Right cardiac atrium (tissue), 5 donors: Measurements from ENCODE around the gene ARAP1. TPM values are rescaled to one million over a fixed set of nuclear protein-coding genes. Genes with fewer than 3 reads are reported as not detected.

Experiments used
- ATAC-seq, 2 donors: fragments of 200-7000 bp; cut with Tn5 transposase; one replicate each; pipeline versions ENCODE4 v1.8.0 to v1.9.1; 2020; ENCODE audit warnings: moderate library complexity in 2 of 2, mild to moderate bottlenecking in 1 of 2
- DNase-seq, 3 donors: peaks; one replicate each; pipeline ENCODE4 v3.0.0-alpha.2; 2020
- H3K27ac ChIP-seq: one replicate; pipeline ENCODE4 v1.5.1; 2013; ENCODE audit warnings: mild to moderate bottlenecking, low read length, control low read depth, moderate library complexity
- H3K27me3 ChIP-seq: one replicate; pipeline ENCODE4 v1.6.1; 2013; ENCODE audit not compliant: control insufficient read depth, insufficient read depth
- H3K4me1 ChIP-seq: one replicate; pipeline ENCODE4 v1.6.1; 2013; ENCODE audit warnings: low read length; ENCODE audit not compliant: control insufficient read depth, insufficient read depth
- H3K4me3 ChIP-seq: one replicate; pipeline ENCODE4 v1.5.1; 2013; ENCODE audit warnings: low read length, control low read depth
- H3K9me3 ChIP-seq: one replicate; pipeline ENCODE4 v1.6.1; 2013; ENCODE audit warnings: low read length; ENCODE audit not compliant: control insufficient read depth
- WGBS: extraction: QIAGEN DNeasy Blood & Tissue Kit; methylation state at CpG from one replicate; pipeline ENCODE4 v1.1.7; 2013; 5-methylcytosine and 5-hydroxymethylcytosine counted together
- intact Hi-C, 4 donors: fragments of 100-400 bp; cut with DNase I; formaldehyde crosslinking; loops; one replicate each; pipeline versions ENCODE4 v1.11.0 to v1.14.0; 2022 to 2023
- polyA plus RNA-seq: library from polyadenylated mRNA; stranded (reverse); fragments of 200-250 nt; gene quantifications from one replicate; pipeline ENCODE4 v1.2.3, GENCODE V29; 2013
- total RNA-seq, 4 donors: library from RNA; stranded (reverse); fragmentation: NEBNext Ultra II Directional; extraction: Animal tissue kit (Norgen Biotek cat#: 25700); gene quantifications; one replicate each; pipeline ENCODE4 v1.2.1, GENCODE V29; 2021
- donor health status: healthy with polysubstance abuse.
- donor health status: DM: no; HTN: yes; CAD: no.
- donor health status: DM: no; HTN: no; CAD: no.
- donor health status: DM: no; HTN: yes; CAD: no; lungs with severe emphysema.
- donor health status: DM: yes; HTN: yes; CAD: no.

The ARAP1 gene
- total and polyA plus RNA-seq, 5 donors = 41.2 to 62.5 (median 57.5) TPM

- intact Hi-C loops = loop anchor here in 2 of 4 donors (10.0 kb wide), 2 partner anchors 454 to 464 kb away; no protein-coding TSS in a partner anchor
- 67% methylated on average over 4 of the region's 4 CpGs for WGBS
- peaks cover 26% of the 10 kb centered on the region for H3K4me1 ChIP-seq
- H3K4me3 ChIP-seq = peak overlapping the region; percentile 53
- H3K9me3 ChIP-seq = no peaks in the 10 kb centered on the region
- H3K27ac ChIP-seq = peak overlapping the region; percentile 99
- ATAC-seq = no peak
- peak; percentile 24 to 66 (median 58) for DNase-seq
- no peaks in the 10 kb centered on the region for H3K27me3 ChIP-seq
Observed at GRCh38 chr11:72720784-72721183, 31.4 kb downstream of the ARAP1 start.

GRCh38 chr11:72720047-72720446 lies 32.2 kb downstream of the ARAP1 start:
- peak; percentile 30 to 73 (median 70) for DNase-seq
- intact Hi-C loops = loop anchor here in 2 of 4 donors (10.0 kb wide), 2 partner anchors 455 to 465 kb away; no protein-coding TSS in a partner anchor
- Histone ChIP-seq H3K4me3 (peak overlapping the region; percentile 53), H3K9me3 (no peaks in the 10 kb centered on the region), H3K27ac (peak overlapping the region; percentile 99), H3K4me1 (peaks cover 26% of the 10 kb centered on the region), H3K27me3 (no peaks in the 10 kb centered on the region)
- ATAC-seq = no peak
- WGBS = 37% methylated on average over 3 of the region's 3 CpGs

- ATAC-seq (no peak), DNase-seq (peak in 1 of 3 donors; percentile 22)
- Histone ChIP-seq H3K27ac (peak overlapping the region; percentile 99), H3K4me3 (no peak overlapping the region), H3K9me3 (no peaks in the 10 kb centered on the region), H3K4me1 (peaks cover 26% of the 10 kb centered on the region), H3K27me3 (no peaks in the 10 kb centered on the region)
- intact Hi-C loops = no loop called here
- 53% methylated on average over 4 of the region's 4 CpGs for WGBS
Observed at GRCh38 chr11:72719551-72719950, 32.7 kb downstream of the ARAP1 start.

GRCh38 chr11:72719144-72719543 lies 33.1 kb downstream of the ARAP1 start:
- H3K9me3 ChIP-seq = no peaks in the 10 kb centered on the region
- H3K27me3 ChIP-seq = no peaks in the 10 kb centered on the region
- peak overlapping the region; percentile 99 for H3K27ac ChIP-seq
- peaks cover 26% of the 10 kb centered on the region for H3K4me1 ChIP-seq
- WGBS = 10% methylated on average over 2 of the region's 2 CpGs
- ATAC-seq (peak; percentile 10 to 12), DNase-seq (peak; percentile 61 to 73 (median 64))
- no peak overlapping the region for H3K4me3 ChIP-seq
- intact Hi-C loops = no loop called here

- 73% methylated on average over 9 of the region's 9 CpGs for WGBS
- Histone ChIP-seq H3K27me3 (no peaks in the 10 kb centered on the region), H3K4me3 (no peak overlapping the region), H3K4me1 (peaks cover 26% of the 10 kb centered on the region), H3K9me3 (no peaks in the 10 kb centered on the region), H3K27ac (peak overlapping the region; percentile 14)
- ATAC-seq (no peak), DNase-seq (peak in 2 of 3 donors; percentile 56 to 67)
- intact Hi-C loops = no loop called here
Observed at GRCh38 chr11:72718101-72718501, 34.1 kb downstream of the ARAP1 start.

GRCh38 chr11:72716788-72717435 lies 35.3 kb downstream of the ARAP1 start:
- Histone ChIP-seq H3K27ac (no peak overlapping the region), H3K4me3 (no peak overlapping the region), H3K27me3 (no peaks in the 10 kb centered on the region), H3K4me1 (peaks cover 22% of the 10 kb centered on the region), H3K9me3 (no peaks in the 10 kb centered on the region)
- DNase-seq (peak in 2 of 3 donors; percentile 30 to 60), ATAC-seq (no peak)
- WGBS = 87% methylated on average over 14 of the region's 14 CpGs
- intact Hi-C loops = no loop called here

- no peak for ATAC-seq
- no peak overlapping the region for H3K27ac ChIP-seq
- no peaks in the 10 kb centered on the region for H3K9me3 ChIP-seq
- peak in 2 of 3 donors; percentile 32 to 37 for DNase-seq
- H3K27me3 ChIP-seq = no peaks in the 10 kb centered on the region
- peaks cover 22% of the 10 kb centered on the region for H3K4me1 ChIP-seq
- 48% methylated on average over 7 of the region's 7 CpGs for WGBS
- intact Hi-C loops = no loop called here
- H3K4me3 ChIP-seq = no peak overlapping the region
Observed at GRCh38 chr11:72716290-72716689, 35.9 kb downstream of the ARAP1 start.

GRCh38 chr11:72712841-72713240 lies 39.4 kb downstream of the ARAP1 start:
- Histone ChIP-seq H3K4me3 (no peak overlapping the region), H3K9me3 (no peaks in the 10 kb centered on the region), H3K27ac (no peak overlapping the region), H3K4me1 (peaks cover 6% of the 10 kb centered on the region), H3K27me3 (no peaks in the 10 kb centered on the region)
- intact Hi-C loops = no loop called here
- ATAC-seq (peak in 1 of 2 donors; percentile 7), DNase-seq (peak in 1 of 3 donors; percentile 55)
- WGBS = 50% methylated on average over 10 of the region's 10 CpGs

- Histone ChIP-seq H3K27ac (no peak overlapping the region), H3K27me3 (no peaks in the 10 kb centered on the region), H3K4me1 (peaks cover 6% of the 10 kb centered on the region), H3K4me3 (no peak overlapping the region), H3K9me3 (no peaks in the 10 kb centered on the region)
- WGBS = 46% methylated on average over 26 of the region's 26 CpGs
- ATAC-seq (peak; percentile 53 to 69), DNase-seq (peak; percentile 75 to 93 (median 89))
- intact Hi-C loops = no loop called here
Observed at GRCh38 chr11:72712168-72712751, 39.9 kb downstream of the ARAP1 start.

GRCh38 chr11:72711141-72711540 lies 41.1 kb downstream of the ARAP1 start:
- Histone ChIP-seq H3K4me1 (no peaks in the 10 kb centered on the region), H3K27me3 (no peaks in the 10 kb centered on the region), H3K9me3 (no peaks in the 10 kb centered on the region), H3K4me3 (no peak overlapping the region), H3K27ac (no peak overlapping the region)
- DNase-seq = peak in 1 of 3 donors; percentile 29
- intact Hi-C loops = no loop called here
- 85% methylated on average over 9 of the region's 9 CpGs for WGBS
- no peak for ATAC-seq

- H3K9me3 ChIP-seq = no peaks in the 10 kb centered on the region
- no peaks in the 10 kb centered on the region for H3K4me1 ChIP-seq
- no peak overlapping the region for H3K4me3 ChIP-seq
- ATAC-seq (no peak), DNase-seq (peak in 1 of 3 donors; percentile 42)
- intact Hi-C loops = no loop called here
- H3K27me3 ChIP-seq = no peaks in the 10 kb centered on the region
- no peak overlapping the region for H3K27ac ChIP-seq
- WGBS = 91% methylated on average over 11 of the region's 11 CpGs
Observed at GRCh38 chr11:72710278-72710677, 41.9 kb downstream of the ARAP1 start.
